ENCODE results near the gene EXOSC9.

- TF ChIP-seq CTCF (IDR thresholded peaks at IDR 0.05) (no peak), POLR2AphosphoS5 (IDR thresholded peaks at IDR 0.05) (no peak), POLR2A (IDR thresholded peaks at IDR 0.05; ENCODE audit: low read depth) (no peak), EP300 (IDR thresholded peaks at IDR 0.05) (no peak)
Measured at GRCh38 chr4:121769341-121769740, 31.8 kb upstream of the EXOSC9 start.

Data from esophagus muscularis mucosa (tissue), 4 donors.